BLaER1 (cell line): Measurements from ENCODE around the gene ESRRA.

Experiments used
- H3K27ac ChIP-seq: shearing (Covaris generic); formaldehyde crosslinking; 2 replicates; pipeline ENCODE4 v1.8.1; 2022
- H3K27me3 ChIP-seq: shearing (Covaris generic); formaldehyde crosslinking; 2 replicates; pipeline ENCODE4 v1.8.1; 2022
- H3K36me3 ChIP-seq: shearing (Covaris generic); formaldehyde crosslinking; 2 replicates; pipeline ENCODE4 v1.8.1; 2022
- H3K4me1 ChIP-seq: shearing (Covaris generic); formaldehyde crosslinking; 2 replicates; pipeline ENCODE4 v1.8.1; 2022
- H3K4me2 ChIP-seq: shearing (Covaris generic); formaldehyde crosslinking; 2 replicates; pipeline ENCODE4 v1.8.1; 2022
- H3K4me3 ChIP-seq: shearing (Covaris generic); formaldehyde crosslinking; 2 replicates; pipeline ENCODE4 v1.8.1; 2022
- H3K9ac ChIP-seq: shearing (Covaris generic); formaldehyde crosslinking; 2 replicates; pipeline ENCODE4 v1.8.1; 2022
- H3K9me3 ChIP-seq: shearing (Covaris generic); formaldehyde crosslinking; 2 replicates; pipeline ENCODE4 v1.8.1; 2022
- H4K20me1 ChIP-seq: shearing (Covaris generic); formaldehyde crosslinking; 2 replicates; pipeline ENCODE4 v1.8.1; 2022
- Cebpa-rat ChIP-seq: shearing (Covaris generic); IDR thresholded peaks from 2 replicates; pipeline ENCODE4 v1.8.1; 2022

Gene ESRRA

DNA sequence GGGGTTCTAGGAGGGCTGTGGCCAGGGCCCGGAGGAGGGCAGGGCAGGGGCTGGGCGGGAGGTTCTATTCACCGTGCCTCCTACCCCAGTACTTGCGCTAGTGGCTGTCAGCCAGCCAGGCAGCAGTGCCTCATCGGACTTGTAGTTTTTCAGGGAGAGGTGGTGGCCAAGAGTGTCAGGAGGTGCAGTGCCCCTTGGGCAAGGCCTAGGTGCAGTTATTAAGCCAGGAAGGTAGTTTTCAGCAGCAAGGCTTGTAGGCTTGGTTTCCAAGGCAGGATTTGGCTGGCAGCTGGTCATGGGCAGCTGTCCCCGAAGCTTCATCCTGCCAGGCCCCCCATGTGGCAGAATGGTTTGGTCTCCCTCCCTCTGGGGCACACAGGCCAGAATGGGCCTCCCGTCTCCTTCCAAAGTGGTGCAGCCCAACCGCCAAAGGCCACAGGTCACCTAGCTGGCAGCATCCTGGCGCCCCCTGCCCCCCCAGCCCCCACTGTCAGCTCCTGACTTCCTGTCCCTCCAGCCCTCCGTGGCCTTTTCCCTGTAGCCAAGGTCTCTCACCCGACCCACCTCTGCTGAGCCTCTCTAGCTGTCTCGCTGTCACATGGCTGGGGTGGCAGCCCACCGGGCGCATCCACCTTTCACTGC is 43.2 kb downstream of the ESRRA start:
- H3K4me2 ChIP-seq = peak overlapping the region; percentile 98
- H3K27me3 ChIP-seq = no peaks in the 10 kb centered on the region
- H3K4me3 ChIP-seq = no peak overlapping the region
- no peak for TF ChIP-seq Cebpa-rat
- H3K27ac ChIP-seq = no peak overlapping the region
- peaks cover 22% of the 10 kb centered on the region; the same call in 1 of the 2 replicates for H4K20me1 ChIP-seq
- peaks cover 22% of the 10 kb centered on the region; the same call in 1 of the 2 replicates for H3K36me3 ChIP-seq
- peak overlapping the region; percentile 6; the same call in 1 of the 2 replicates for H3K9ac ChIP-seq
- no peaks in the 10 kb centered on the region for H3K9me3 ChIP-seq
- H3K4me1 ChIP-seq = peaks cover 86% of the 10 kb centered on the region

DNA sequence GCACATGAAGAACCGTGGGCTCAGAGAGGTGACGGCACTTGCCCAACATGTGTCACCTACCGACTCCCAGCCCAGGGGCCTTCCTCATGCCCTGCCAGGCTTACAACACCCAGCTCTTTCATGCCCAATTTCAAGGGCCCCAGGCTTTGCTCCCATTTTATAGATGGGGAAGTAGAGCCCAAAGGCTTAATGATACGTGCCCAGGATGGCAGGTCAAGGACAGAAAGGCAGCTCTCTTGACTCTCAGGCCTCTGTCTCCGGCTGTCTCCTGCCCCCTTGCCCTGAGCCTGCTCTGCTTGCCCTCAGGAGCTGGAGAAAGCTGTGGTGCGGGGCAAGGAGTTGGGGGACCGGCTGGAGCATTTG is 43.7 kb downstream of the ESRRA start:
- Histone ChIP-seq H3K36me3 (peaks cover 18% of the 10 kb centered on the region; the same call in 1 of the 2 replicates), H3K9me3 (no peaks in the 10 kb centered on the region), H3K4me1 (peaks cover 89% of the 10 kb centered on the region), H3K4me2 (peak overlapping the region; percentile 98), H3K27me3 (no peaks in the 10 kb centered on the region), H3K4me3 (no peak overlapping the region), H3K27ac (no peak overlapping the region), H4K20me1 (peaks cover 22% of the 10 kb centered on the region; the same call in 1 of the 2 replicates), H3K9ac (peak overlapping the region; percentile 6; the same call in 1 of the 2 replicates)
- no peak for TF ChIP-seq Cebpa-rat

DNA sequence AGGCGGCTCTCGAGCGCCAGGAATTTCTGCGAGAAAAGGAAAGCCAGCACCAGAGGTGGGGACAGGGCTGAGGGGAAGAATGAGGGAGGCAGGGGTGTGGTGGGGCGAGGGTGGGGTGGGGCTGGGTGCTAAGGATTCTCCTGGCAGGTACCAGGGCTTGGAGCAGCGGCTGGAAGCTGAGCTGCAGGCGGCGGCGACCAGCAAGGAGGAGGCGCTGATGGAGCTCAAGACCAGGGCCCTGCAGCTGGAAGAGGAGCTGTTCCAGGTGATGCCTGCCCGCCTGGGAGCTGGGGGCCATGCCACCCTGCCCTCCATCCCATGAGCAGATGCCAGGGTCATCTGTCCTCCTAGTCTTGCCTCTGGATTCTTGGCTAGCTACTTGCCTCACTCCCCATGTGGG is 44.1 kb downstream of the ESRRA start:
- Histone ChIP-seq H3K4me3 (no peak overlapping the region), H4K20me1 (peaks cover 22% of the 10 kb centered on the region; the same call in 1 of the 2 replicates), H3K9me3 (no peaks in the 10 kb centered on the region), H3K9ac (no peak overlapping the region), H3K36me3 (peaks cover 14% of the 10 kb centered on the region; the same call in 1 of the 2 replicates), H3K27me3 (no peaks in the 10 kb centered on the region), H3K4me2 (peak overlapping the region; percentile 98), H3K27ac (no peak overlapping the region), H3K4me1 (peaks cover 89% of the 10 kb centered on the region)
- no peak for TF ChIP-seq Cebpa-rat

DNA sequence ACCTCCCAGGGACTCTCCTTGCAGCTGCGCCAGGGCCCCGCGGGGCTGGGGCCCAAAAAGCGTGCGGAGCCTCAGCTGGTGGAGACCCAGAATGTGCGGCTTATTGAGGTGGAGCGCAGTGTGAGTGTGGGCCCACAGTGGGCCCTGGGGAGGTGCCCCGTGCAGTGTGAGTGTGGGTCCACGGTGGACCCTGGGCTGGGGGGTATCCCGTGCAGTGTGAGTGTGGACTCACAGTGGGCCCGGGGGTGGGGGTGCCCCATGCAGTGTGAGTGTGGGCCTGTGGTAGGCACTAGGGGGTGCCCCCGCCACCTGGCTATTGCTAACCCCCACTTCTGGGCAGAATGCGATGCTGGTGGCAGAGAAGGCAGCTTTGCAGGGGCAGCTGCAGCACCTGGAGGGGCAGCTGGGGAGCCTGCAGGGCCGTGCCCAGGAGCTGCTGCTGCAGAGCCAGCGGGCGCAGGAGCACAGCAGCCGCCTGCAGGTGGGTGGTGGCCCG is 45.9 kb downstream of the ESRRA start:
- TF ChIP-seq Cebpa-rat = no peak
- Histone ChIP-seq H3K9ac (peak overlapping the region; percentile 66; the same call in 1 of the 2 replicates), H3K27ac (peak overlapping the region; percentile 83), H3K27me3 (no peaks in the 10 kb centered on the region), H3K36me3 (no peaks in the 10 kb centered on the region), H3K4me3 (peak overlapping the region; percentile 53), H4K20me1 (peaks cover 22% of the 10 kb centered on the region; the same call in 1 of the 2 replicates), H3K4me1 (peaks cover 93% of the 10 kb centered on the region), H3K9me3 (no peaks in the 10 kb centered on the region), H3K4me2 (peak overlapping the region; percentile 98)

DNA sequence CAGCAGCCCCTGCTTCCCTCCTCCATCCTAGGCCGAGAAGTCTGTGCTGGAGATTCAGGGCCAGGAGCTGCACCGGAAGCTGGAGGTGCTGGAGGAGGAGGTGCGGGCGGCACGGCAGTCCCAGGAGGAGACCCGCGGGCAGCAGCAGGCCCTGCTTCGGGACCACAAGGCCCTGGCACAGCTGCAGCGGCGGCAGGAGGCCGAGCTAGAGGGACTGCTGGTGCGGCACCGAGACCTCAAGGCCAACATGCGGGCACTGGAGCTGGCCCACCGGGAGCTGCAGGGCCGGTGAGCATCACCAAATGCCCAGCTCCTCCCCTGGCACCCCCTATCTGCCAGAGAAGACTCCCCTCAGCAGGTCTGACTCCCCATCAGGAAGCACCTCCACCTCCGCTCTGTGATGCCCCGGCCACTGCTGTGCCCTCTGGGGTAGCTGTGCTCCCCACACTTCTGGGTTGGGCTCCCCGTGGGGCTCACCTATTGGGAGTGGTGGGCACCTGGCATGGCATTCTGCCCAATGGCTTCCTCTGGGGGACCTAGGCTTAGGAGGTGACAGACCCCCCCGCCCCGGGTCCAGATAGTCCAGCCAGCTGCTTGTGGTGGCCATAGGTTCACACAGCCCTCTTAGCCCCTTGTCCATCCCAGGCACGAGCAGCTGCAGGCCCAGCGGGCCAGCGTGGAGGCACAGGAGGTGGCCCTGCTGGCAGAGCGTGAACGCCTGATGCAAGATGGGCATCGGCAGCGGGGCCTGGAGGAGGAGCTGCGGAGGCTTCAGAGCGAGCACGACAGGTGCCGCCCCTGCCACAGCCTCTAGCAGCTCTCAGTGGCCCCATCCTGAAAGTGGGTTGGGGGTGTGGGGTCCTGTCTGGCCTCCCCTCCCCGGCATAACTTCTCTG is 47.0 kb downstream of the ESRRA start:
- no peaks in the 10 kb centered on the region for H3K9me3 ChIP-seq
- H3K27me3 ChIP-seq = no peaks in the 10 kb centered on the region
- H3K36me3 ChIP-seq = no peaks in the 10 kb centered on the region
- no peak for TF ChIP-seq Cebpa-rat
- H3K4me3 ChIP-seq = peak overlapping the region; percentile 53
- peaks cover 98% of the 10 kb centered on the region for H3K4me1 ChIP-seq
- peak overlapping the region; percentile 83 for H3K27ac ChIP-seq
- peak overlapping the region; percentile 66 for H3K9ac ChIP-seq
- H4K20me1 ChIP-seq = peaks cover 22% of the 10 kb centered on the region; the same call in 1 of the 2 replicates
- H3K4me2 ChIP-seq = peak overlapping the region; percentile 98

DNA sequence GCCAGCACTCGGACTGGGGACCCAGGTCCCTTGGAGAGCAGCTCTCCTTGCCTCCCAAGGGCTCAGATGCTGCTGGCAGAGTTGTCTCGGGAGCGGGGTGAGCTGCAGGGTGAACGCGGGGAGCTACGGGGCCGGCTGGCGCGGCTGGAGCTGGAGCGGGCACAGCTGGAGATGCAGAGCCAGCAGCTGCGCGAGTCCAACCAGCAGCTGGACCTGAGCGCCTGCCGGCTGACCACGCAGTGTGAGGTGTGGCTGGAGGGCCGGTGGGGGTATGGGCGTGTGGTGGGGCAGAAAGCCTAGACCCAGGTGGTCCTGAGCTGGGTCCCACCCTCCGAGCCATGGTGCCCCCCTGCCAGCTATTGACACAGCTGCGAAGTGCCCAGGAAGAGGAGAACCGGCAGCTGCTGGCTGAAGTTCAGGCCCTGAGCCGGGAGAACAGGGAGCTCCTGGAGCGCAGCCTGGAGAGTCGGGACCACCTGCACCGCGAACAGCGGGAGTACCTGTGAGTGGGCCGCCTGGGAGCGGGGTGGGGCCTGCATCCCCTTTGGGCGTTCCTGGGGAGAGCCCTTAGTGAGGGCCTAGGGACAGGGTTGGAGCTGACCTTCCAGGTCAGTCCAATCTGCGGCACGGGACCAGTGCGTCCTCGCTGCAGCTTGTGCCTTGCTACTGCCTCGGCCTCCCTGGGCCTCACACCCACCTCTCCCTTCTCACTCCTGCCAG is 47.8 kb downstream of the ESRRA start:
- peak overlapping the region; percentile 66; the same call in 1 of the 2 replicates for H3K9ac ChIP-seq
- peak overlapping the region; percentile 83 for H3K27ac ChIP-seq
- H3K4me3 ChIP-seq = no peak overlapping the region; the same call in 1 of the 2 replicates
- peak overlapping the region; percentile 98 for H3K4me2 ChIP-seq
- no peaks in the 10 kb centered on the region for H3K9me3 ChIP-seq
- H3K4me1 ChIP-seq = peaks cover 99% of the 10 kb centered on the region
- H3K36me3 ChIP-seq = no peaks in the 10 kb centered on the region
- H4K20me1 ChIP-seq = peaks cover 22% of the 10 kb centered on the region; the same call in 1 of the 2 replicates
- no peaks in the 10 kb centered on the region for H3K27me3 ChIP-seq
- TF ChIP-seq Cebpa-rat = no peak

DNA sequence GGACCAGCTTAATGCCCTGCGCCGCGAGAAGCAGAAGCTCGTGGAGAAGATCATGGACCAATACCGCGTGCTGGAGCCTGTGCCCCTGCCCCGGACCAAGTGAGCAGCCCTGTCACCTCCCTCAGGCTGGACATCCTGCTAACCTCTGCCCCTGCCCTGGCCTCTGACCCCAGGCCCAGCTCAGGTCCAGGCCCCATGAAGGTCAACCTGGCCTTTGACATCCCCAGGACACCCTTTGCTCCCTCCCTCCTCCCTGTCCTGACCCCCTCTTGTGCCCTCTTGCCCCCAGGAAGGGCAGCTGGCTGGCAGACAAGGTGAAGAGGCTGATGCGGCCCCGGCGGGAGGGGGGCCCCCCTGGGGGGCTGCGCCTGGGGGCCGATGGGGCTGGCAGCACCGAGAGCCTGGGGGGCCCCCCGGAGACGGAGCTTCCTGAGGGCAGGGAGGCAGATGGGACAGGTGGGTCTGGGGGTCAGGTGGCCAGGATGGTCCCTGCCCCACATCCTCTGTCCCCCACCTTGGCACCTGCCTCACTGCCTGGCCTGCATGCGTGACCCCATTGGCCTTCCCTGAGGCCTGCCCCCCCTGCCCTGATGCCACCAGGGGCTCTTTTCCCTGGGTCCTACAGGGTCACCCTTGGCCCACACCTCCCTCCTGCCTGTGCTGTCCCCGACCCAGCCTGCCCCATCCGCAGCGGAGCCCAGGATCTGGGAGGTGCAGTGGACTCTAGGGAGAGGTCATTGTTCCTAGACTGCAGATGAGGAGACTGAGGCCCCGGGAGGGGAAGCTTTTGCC is 48.6 kb downstream of the ESRRA start:
- H3K4me3 ChIP-seq = no peak overlapping the region
- peaks cover 99% of the 10 kb centered on the region for H3K4me1 ChIP-seq
- no peaks in the 10 kb centered on the region for H3K27me3 ChIP-seq
- TF ChIP-seq Cebpa-rat = no peak
- 0 out of 2 replicates have a peak overlapping the region, but pooled peaks have one; percentile 41 for H3K27ac ChIP-seq
- H3K36me3 ChIP-seq = no peaks in the 10 kb centered on the region
- H3K4me2 ChIP-seq = peak overlapping the region; percentile 98
- peaks cover 22% of the 10 kb centered on the region; the same call in 1 of the 2 replicates for H4K20me1 ChIP-seq
- no peak overlapping the region for H3K9ac ChIP-seq
- no peaks in the 10 kb centered on the region for H3K9me3 ChIP-seq

DNA sequence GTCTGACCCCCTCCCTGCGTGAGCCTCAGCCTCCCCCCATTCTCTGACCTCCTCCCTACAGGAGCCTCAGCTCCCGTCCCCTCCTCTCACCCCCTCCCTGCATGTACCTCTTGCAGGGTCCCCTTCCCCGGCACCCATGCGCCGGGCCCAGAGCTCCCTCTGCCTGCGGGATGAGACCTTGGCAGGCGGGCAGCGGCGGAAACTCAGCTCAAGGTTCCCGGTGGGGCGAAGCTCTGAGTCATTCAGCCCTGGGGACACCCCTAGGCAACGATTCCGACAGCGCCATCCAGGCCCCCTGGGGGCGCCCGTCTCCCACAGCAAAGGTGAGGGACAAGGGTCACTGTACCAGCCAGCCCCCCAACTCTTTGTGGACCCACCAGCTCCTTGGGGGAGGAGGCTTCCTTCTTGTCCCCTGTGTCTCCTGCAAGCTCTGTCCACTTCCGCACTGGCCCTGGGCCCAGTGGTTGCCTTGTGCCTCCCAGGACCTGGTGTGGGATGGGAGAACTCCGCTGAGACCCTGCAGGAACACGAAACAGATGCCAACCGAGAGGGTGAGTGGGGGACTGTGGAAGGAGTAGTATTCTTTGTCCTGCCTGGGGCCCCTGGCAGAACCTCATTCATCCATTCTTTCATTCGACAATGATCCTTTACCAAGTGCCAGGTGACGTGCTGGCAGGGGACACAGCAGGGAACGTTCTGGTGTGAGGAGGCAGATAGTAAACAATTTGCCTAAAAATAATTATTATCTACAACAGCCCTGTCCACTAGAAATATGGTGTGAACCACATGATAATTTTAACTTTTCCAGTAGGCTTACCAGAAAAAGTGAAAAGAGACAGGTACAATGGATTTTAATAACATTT is 50.0 kb downstream of the ESRRA start:
- Histone ChIP-seq H4K20me1 (peaks cover 28% of the 10 kb centered on the region; the same call in 1 of the 2 replicates), H3K27ac (peak overlapping the region; percentile 51; the same call in 1 of the 2 replicates), H3K4me1 (peaks cover 96% of the 10 kb centered on the region), H3K36me3 (no peaks in the 10 kb centered on the region), H3K9me3 (no peaks in the 10 kb centered on the region), H3K9ac (no peak overlapping the region), H3K27me3 (no peaks in the 10 kb centered on the region), H3K4me3 (no peak overlapping the region), H3K4me2 (peak overlapping the region; percentile 88)
- TF ChIP-seq Cebpa-rat = no peak
